Naive thymus-derived CD4-positive, alpha-beta T cell (primary cell): ENCODE data around the gene GALNT10. TPM values are rescaled to one million over a fixed set of nuclear protein-coding genes. Genes with fewer than 3 reads are reported as not detected.
A peak's percentile ranks its signal among the peaks of the same experiment; 100 is the strongest.

Source experiments
- ATAC-seq: fragments of 150-1000 bp; cut with Tn5 transposase; 2 replicates; pipeline ENCODE4 v1.10.0; 2021; ENCODE audit warnings: mild to moderate bottlenecking, moderate library complexity
- CTCF ChIA-PET: fragments of 350-600 bp; sonication (Branson Sonifier 250); formaldehyde crosslinking; loops from one replicate; lab custom pipeline; 2021; ENCODE audit warnings: antibody characterized with exemption; lab: Charles Lee
- POLR2A ChIA-PET: fragments of 350-600 bp; sonication (Branson Sonifier 250); formaldehyde crosslinking; loops from one replicate; lab custom pipeline; 2021; ENCODE audit warnings: antibody characterized with exemption, inconsistent platforms; lab: Charles Lee
- DNase-seq, 9 donors: peaks; one replicate each; pipeline versions ENCODE4 v3.0.0 to v3.0.0-alpha.2; 2020 to 2022; ENCODE audit warnings: mixed read lengths in 1 of 9
- H3K27ac ChIP-seq: one replicate; pipeline ENCODE4 v1.7.0; 2013; ENCODE audit warnings: mild to moderate bottlenecking, low read depth, low read length, moderate library complexity
- H3K27me3 ChIP-seq, 2 donors: one replicate each; pipeline ENCODE4 v1.7.0; 2013; ENCODE audit warnings: low read length in 2 of 2, mild to moderate bottlenecking in 2 of 2, moderate library complexity in 2 of 2; ENCODE audit not compliant: control insufficient read depth in 2 of 2, insufficient read depth in 2 of 2
- H3K36me3 ChIP-seq, 3 experiments: 1 replicate in 2 of 3; 2 replicates in 1 of 3; pipeline ENCODE4 v1.7.0; 2013; ENCODE audit warnings: low read length in 3 of 3, mild to moderate bottlenecking in 3 of 3, moderate library complexity in 1 of 3; ENCODE audit not compliant: insufficient read depth in 3 of 3, control insufficient read depth in 2 of 3
- H3K4me1 ChIP-seq, 2 donors: one replicate each; pipeline ENCODE4 v1.7.0; 2013; ENCODE audit warnings: low read length in 2 of 2, mild to moderate bottlenecking in 2 of 2, moderate library complexity in 1 of 2; ENCODE audit not compliant: control insufficient read depth in 2 of 2, insufficient read depth in 2 of 2
- H3K4me3 ChIP-seq: 2 replicates; pipeline ENCODE4 v1.7.0; 2013; ENCODE audit warnings: mild to moderate bottlenecking, low read length
- H3K9me3 ChIP-seq, 3 experiments: 1 replicate in 2 of 3; 2 replicates in 1 of 3; pipeline ENCODE4 v1.7.0; 2013; ENCODE audit warnings: low read length in 3 of 3; ENCODE audit not compliant: control insufficient read depth in 2 of 3
- H3K27ac Mint-ChIP-seq, 9 donors: one replicate each; pipeline ENCODE4 v1.8.0; 2020 to 2022; ENCODE audit warnings: mixed read lengths in 9 of 9, mild to moderate bottlenecking in 8 of 9, moderate library complexity in 5 of 9, inconsistent platforms in 2 of 9
- H3K27me3 Mint-ChIP-seq, 5 donors: one replicate each; pipeline ENCODE4 v1.8.0; 2021 to 2022; ENCODE audit warnings: mixed read lengths in 5 of 5, mild to moderate bottlenecking in 1 of 5
- H3K36me3 Mint-ChIP-seq, 5 donors: one replicate each; pipeline ENCODE4 v1.8.0; 2020 to 2022; ENCODE audit warnings: mixed read lengths in 5 of 5, mild to moderate bottlenecking in 3 of 5, inconsistent platforms in 1 of 5
- H3K4me1 Mint-ChIP-seq, 7 donors: one replicate each; pipeline ENCODE4 v1.8.0; 2020 to 2022; ENCODE audit warnings: mixed read lengths in 7 of 7, mild to moderate bottlenecking in 3 of 7, inconsistent platforms in 1 of 7
- H3K4me3 Mint-ChIP-seq, 10 donors: one replicate each; pipeline ENCODE4 v1.8.0; 2020 to 2022; ENCODE audit warnings: mild to moderate bottlenecking in 10 of 10, mixed read lengths in 10 of 10, moderate library complexity in 6 of 10, inconsistent platforms in 2 of 10
- H3K9me3 Mint-ChIP-seq, 11 donors: one replicate each; pipeline ENCODE4 v1.8.0; 2020 to 2022; ENCODE audit warnings: mixed read lengths in 11 of 11, mild to moderate bottlenecking in 4 of 11, inconsistent platforms in 1 of 11, moderate library complexity in 1 of 11
- intact Hi-C, 2 donors: fragments of 100-400 bp; cut with micrococcal nuclease; formaldehyde crosslinking; loops; one replicate each; pipeline ENCODE4 v1.15.1; 2023
- polyA plus RNA-seq, 2 donors: library from polyadenylated mRNA; unstranded; fragments of 300-500 nt; fragmentation: Illumina TruSeq; gene quantifications; one replicate each; pipeline ENCODE4 v1.2.3, GENCODE V29; 2021
- total RNA-seq, 6 experiments: library from RNA in 5 of 6; stranded (reverse) in 5 of 6; gene quantifications; 1 replicate in 5 of 6; 2 replicates in 1 of 6; pipeline ENCODE4 v1.2.3 and lab custom pipeline; 2021 to 2026

Gene GALNT10
- total and polyA plus RNA-seq, 7 experiments from 2014 or later = 6.2 to 56.4 (median 24.8) TPM

DNA sequence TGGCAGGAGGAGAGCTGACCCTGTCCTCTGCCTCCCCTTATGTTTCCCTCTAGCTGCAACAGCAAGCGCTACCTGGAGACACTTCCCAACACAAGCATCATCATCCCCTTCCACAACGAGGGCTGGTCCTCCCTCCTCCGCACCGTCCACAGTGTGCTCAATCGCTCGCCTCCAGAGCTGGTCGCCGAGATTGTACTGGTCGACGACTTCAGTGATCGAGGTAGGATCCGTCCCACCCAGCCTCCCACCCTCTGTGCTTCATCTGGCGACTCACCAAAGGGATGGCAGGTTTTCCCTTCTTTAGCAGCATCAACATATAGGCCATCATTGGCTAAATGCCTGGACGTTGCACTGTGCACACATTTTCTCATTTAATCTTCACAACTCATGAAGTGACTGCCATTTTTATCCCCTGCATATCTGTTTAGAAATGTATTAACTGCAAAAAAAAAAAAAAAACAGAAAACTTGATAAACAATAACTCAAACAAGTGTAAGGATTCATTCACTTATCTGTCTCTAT lies 139.0 kb downstream of the GALNT10 start:
- Mint-ChIP-seq H3K27me3 (no peaks in the 10 kb centered on the region), H3K9me3 (no peaks in the 10 kb centered on the region), H3K36me3 (peaks cover 4 to 52% (median 21%) of the 10 kb centered on the region in 5 donors), H3K4me1 (peaks cover 0 to 1% (median 0%) of the 10 kb centered on the region in 7 donors), H3K27ac (no peak overlapping the region), H3K4me3 (no peak overlapping the region)
- DNase-seq (no peak), ATAC-seq (no peak)
- Histone ChIP-seq H3K36me3 (peaks cover 0 to 22% (median 4%) of the 10 kb centered on the region in 3 experiments), H3K27ac (no peak overlapping the region), H3K4me3 (no peak overlapping the region), H3K27me3 (no peaks in the 10 kb centered on the region), H3K9me3 (no peaks in the 10 kb centered on the region), H3K4me1 (no peaks in the 10 kb centered on the region)
- intact Hi-C loops = no loop called here
- ChIA-PET POLR2A (no interaction called here), CTCF (no interaction called here)

DNA sequence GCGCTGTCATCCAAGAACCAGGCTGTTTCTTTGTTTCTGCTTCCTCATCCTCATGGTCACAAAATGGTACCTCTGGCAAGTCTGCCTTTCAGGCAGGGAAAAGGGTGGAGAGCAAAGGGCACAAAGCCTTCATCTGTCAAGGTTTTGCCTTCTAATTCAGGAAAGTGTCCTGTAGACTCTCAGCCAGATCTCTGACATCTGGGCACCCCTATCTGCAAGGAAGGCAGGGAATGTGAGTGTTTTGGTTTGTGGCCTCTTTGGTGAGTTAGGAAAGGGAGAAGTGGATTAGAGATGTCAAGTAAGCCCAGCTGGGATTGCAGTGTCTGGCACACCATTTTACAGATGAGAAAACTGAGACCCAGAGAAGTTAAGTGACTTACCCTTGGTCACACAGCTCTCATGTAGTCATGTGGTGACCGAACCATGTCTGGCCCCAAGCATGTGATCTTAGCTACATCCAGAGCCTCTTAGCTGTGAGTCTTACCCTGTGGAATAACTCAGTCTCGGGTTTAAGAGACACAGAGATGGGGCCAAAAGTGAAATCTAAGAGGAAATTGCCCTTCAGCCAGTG lies 139.6 kb downstream of the GALNT10 start:
- POLR2A ChIA-PET = no interaction called here
- Histone ChIP-seq H3K9me3 (no peaks in the 10 kb centered on the region), H3K27me3 (no peaks in the 10 kb centered on the region), H3K4me1 (no peaks in the 10 kb centered on the region), H3K36me3 (peaks cover 0 to 27% (median 4%) of the 10 kb centered on the region in 3 experiments), H3K4me3 (no peak overlapping the region), H3K27ac (no peak overlapping the region)
- H3K36me3 Mint-ChIP-seq = peaks cover 7 to 56% (median 24%) of the 10 kb centered on the region in 5 donors
- no peaks in the 10 kb centered on the region for H3K9me3 Mint-ChIP-seq
- ATAC-seq (no peak), DNase-seq (no peak)
- no peaks in the 10 kb centered on the region for H3K27me3 Mint-ChIP-seq
- CTCF ChIA-PET = no interaction called here
- intact Hi-C loops = no loop called here
- no peak overlapping the region for H3K27ac Mint-ChIP-seq
- peaks cover 0 to 1% (median 0%) of the 10 kb centered on the region in 7 donors for H3K4me1 Mint-ChIP-seq
- H3K4me3 Mint-ChIP-seq = no peak overlapping the region

DNA sequence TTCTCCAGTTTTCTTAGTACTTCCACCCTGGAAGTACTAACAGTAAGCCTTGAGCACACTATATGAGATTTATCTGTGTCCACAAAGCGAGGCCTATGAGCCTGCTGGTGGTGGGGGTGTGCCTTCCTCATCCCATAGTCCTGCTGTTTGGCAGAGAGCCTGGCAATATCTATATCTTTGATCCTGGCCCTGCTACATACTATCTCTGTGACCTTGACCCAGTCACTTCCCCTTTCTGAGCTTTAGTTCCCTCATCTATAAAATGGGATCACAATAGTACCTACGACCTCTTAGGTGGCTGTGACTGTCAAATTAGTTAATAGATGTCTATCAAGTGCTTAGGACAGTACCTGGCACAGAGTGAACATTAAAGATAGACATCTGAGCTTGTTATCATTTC lies 140.7 kb downstream of the GALNT10 start:
- Histone ChIP-seq H3K27me3 (no peaks in the 10 kb centered on the region), H3K4me1 (no peaks in the 10 kb centered on the region), H3K36me3 (peaks cover 0 to 30% (median 4%) of the 10 kb centered on the region in 3 experiments), H3K4me3 (no peak overlapping the region), H3K27ac (no peak overlapping the region), H3K9me3 (no peaks in the 10 kb centered on the region)
- Mint-ChIP-seq H3K4me1 (peaks cover 0 to 1% (median 0%) of the 10 kb centered on the region in 7 donors), H3K9me3 (no peaks in the 10 kb centered on the region), H3K27ac (peak overlapping the region in 1 of 9 donors; percentile 69), H3K27me3 (no peaks in the 10 kb centered on the region), H3K4me3 (no peak overlapping the region), H3K36me3 (peaks cover 7 to 65% (median 25%) of the 10 kb centered on the region in 5 donors)
- POLR2A ChIA-PET = no interaction called here
- ATAC-seq (no peak), DNase-seq (no peak)
- CTCF ChIA-PET = no interaction called here
- intact Hi-C loops = no loop called here

DNA sequence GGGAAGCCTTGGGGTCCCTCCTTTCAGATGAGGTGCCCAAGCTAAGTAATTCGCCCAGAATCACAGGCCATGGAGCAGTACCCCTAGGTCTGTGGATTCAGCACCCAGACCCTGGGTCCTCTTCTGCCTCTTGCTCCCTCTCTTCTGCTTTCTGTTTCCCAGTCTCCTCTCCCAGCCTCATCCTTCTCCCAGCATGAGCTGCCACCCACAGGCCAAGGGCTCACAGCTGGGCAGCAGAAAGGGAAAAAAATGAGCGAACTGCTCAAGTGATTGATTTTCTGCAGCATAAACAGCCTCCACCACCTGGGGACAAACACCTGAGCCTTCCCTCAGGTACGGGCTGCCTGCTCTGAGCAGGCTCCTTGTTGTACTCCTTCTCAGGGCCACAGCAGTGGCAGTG lies 141.4 kb downstream of the GALNT10 start:
- no peaks in the 10 kb centered on the region for H3K9me3 Mint-ChIP-seq
- peaks cover 0 to 30% (median 4%) of the 10 kb centered on the region in 3 experiments for H3K36me3 ChIP-seq
- POLR2A ChIA-PET = no interaction called here
- no peak overlapping the region for H3K4me3 Mint-ChIP-seq
- H3K27me3 Mint-ChIP-seq = no peaks in the 10 kb centered on the region
- no peaks in the 10 kb centered on the region for H3K27me3 ChIP-seq
- no peaks in the 10 kb centered on the region for H3K9me3 ChIP-seq
- peaks cover 0 to 1% (median 0%) of the 10 kb centered on the region in 7 donors for H3K4me1 Mint-ChIP-seq
- H3K4me3 ChIP-seq = no peak overlapping the region
- H3K36me3 Mint-ChIP-seq = peaks cover 7 to 68% (median 25%) of the 10 kb centered on the region in 5 donors
- H3K4me1 ChIP-seq = no peaks in the 10 kb centered on the region
- no peak overlapping the region for H3K27ac Mint-ChIP-seq
- ATAC-seq = no peak
- CTCF ChIA-PET = no interaction called here
- no peak overlapping the region for H3K27ac ChIP-seq
- DNase-seq = no peak
- intact Hi-C loops = no loop called here

DNA sequence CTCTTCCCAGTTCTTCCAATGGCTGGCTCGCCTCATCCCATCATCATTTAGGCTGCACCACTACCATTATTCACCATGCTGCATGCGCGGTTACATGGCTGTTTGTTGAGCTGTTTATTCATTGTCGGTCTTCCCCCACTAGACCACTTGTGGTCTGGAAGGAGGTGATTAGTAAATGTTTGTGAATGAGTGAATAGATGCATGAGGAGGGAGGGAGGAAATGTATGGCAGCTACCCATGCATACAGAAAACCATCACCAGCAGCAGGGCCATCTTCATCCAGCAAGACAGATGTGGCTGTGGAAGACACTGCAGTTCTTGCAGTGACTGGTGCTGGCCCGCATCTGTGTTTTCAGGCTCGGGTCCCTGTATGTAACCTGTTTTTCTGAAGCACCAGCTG lies 141.9 kb downstream of the GALNT10 start:
- Mint-ChIP-seq H3K4me1 (peaks cover 0 to 1% (median 0%) of the 10 kb centered on the region in 7 donors), H3K36me3 (peaks cover 9 to 71% (median 28%) of the 10 kb centered on the region in 5 donors), H3K27ac (peak overlapping the region in 1 of 9 donors; percentile 43), H3K4me3 (no peak overlapping the region), H3K27me3 (no peaks in the 10 kb centered on the region), H3K9me3 (no peaks in the 10 kb centered on the region)
- Histone ChIP-seq H3K9me3 (no peaks in the 10 kb centered on the region), H3K36me3 (peaks cover 0 to 33% (median 4%) of the 10 kb centered on the region in 3 experiments), H3K4me3 (no peak overlapping the region), H3K27me3 (no peaks in the 10 kb centered on the region), H3K27ac (no peak overlapping the region), H3K4me1 (no peaks in the 10 kb centered on the region)
- intact Hi-C loops = no loop called here
- POLR2A ChIA-PET = no interaction called here
- CTCF ChIA-PET = no interaction called here
- ATAC-seq = no peak
- DNase-seq = no peak

DNA sequence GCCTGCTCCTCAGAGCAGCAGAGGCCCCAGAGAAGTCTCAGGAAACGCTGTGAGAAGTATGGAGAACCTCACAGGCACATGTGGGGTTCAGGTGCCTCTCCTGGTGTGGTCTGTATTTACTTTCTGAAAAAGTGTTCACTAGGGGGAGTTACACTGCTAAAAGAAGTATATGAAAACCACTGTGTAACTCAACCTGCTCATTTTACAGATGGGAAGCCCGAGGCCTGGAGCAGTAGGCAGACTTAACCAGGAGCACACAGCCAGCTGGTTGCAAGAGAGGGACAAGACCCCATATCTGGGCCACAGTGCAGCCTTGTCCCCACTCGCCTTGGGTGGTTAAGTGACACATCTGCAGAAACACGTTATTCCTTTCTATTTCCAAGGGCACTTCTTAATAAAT lies 142.5 kb downstream of the GALNT10 start:
- Histone ChIP-seq H3K27me3 (no peaks in the 10 kb centered on the region), H3K4me3 (no peak overlapping the region), H3K27ac (no peak overlapping the region), H3K36me3 (peaks cover 0 to 35% (median 4%) of the 10 kb centered on the region in 3 experiments), H3K4me1 (no peaks in the 10 kb centered on the region), H3K9me3 (no peaks in the 10 kb centered on the region)
- H3K27me3 Mint-ChIP-seq = no peaks in the 10 kb centered on the region
- intact Hi-C loops = no loop called here
- DNase-seq (no peak), ATAC-seq (no peak)
- CTCF ChIA-PET = no interaction called here
- no peaks in the 10 kb centered on the region for H3K9me3 Mint-ChIP-seq
- H3K4me3 Mint-ChIP-seq = no peak overlapping the region
- peaks cover 15 to 72% (median 34%) of the 10 kb centered on the region in 5 donors for H3K36me3 Mint-ChIP-seq
- no peak overlapping the region for H3K27ac Mint-ChIP-seq
- peaks cover 0 to 1% (median 0%) of the 10 kb centered on the region in 7 donors for H3K4me1 Mint-ChIP-seq
- POLR2A ChIA-PET = no interaction called here
